GM12878 (cell line): Measurements from ENCODE around the gene PRG3.

Experiments used
- CTCF ChIP-seq, 3 experiments: IDR thresholded peaks in 2 of 3; conservative IDR thresholded peaks in 1 of 3; 2 replicates each; pipeline ENCODE4 v1.5.1; 2011; ENCODE audit warnings: low read depth in 3 of 3, low read length in 3 of 3, mild to moderate bottlenecking in 3 of 3, control low read depth in 2 of 3, moderate library complexity in 2 of 3, inconsistent platforms in 1 of 3, mixed read lengths in 1 of 3; ENCODE audit not compliant: control insufficient read depth in 2 of 3, insufficient read depth in 1 of 3; ENCODE audit errors: extremely low read depth in 1 of 3
- EP300 ChIP-seq, 2 experiments: fragments of 150-350 bp in 1 of 2; IDR thresholded peaks; 2 replicates each; pipeline ENCODE4 v1.6.1; 2011 to 2012; ENCODE audit warnings: low read depth in 2 of 2, low read length in 2 of 2, borderline replicate concordance in 1 of 2, improper control_type of control experiment in 1 of 2, inconsistent platforms in 1 of 2; ENCODE audit not compliant: control insufficient read depth in 1 of 2
- MYB ChIP-seq: fragments of 150-350 bp; IDR thresholded peaks from 2 replicates; pipeline ENCODE4 v1.6.1; 2014; ENCODE audit warnings: mild to moderate bottlenecking, low read depth, low read length, borderline replicate concordance
- NR2C2 ChIP-seq: IDR thresholded peaks from 2 replicates; pipeline ENCODE4 v1.6.1; 2011; ENCODE audit warnings: borderline replicate concordance, low read depth; ENCODE audit not compliant: control insufficient read depth, insufficient read length
- POLR2A ChIP-seq: IDR thresholded peaks from 2 replicates; pipeline ENCODE4 v1.6.1; 2011; ENCODE audit warnings: low read depth, mild to moderate bottlenecking, low read length
- POLR2AphosphoS2 ChIP-seq: IDR thresholded peaks from 2 replicates; pipeline ENCODE4 v1.6.1; 2011; ENCODE audit warnings: low read depth, mild to moderate bottlenecking, low read length, improper control_type of control experiment, moderate library complexity
- RELA ChIP-seq: fragments of 450-650 bp; IDR thresholded peaks from 2 replicates; pipeline ENCODE4 v1.8.0; 2014; ENCODE audit warnings: borderline replicate concordance; ENCODE audit not compliant: partially characterized antibody
- REST ChIP-seq: IDR thresholded peaks from 2 replicates; pipeline ENCODE4 v1.6.1; 2012; ENCODE audit warnings: mild to moderate bottlenecking, low read depth, low read length
- TCF12 ChIP-seq: IDR thresholded peaks from 2 replicates; pipeline ENCODE4 v1.6.1; 2011; ENCODE audit warnings: low read depth, mild to moderate bottlenecking, low read length

- TF ChIP-seq POLR2A (no peak), RELA (no peak), POLR2AphosphoS2 (no peak), TCF12 (no peak), CTCF (IDR thresholded peaks at IDR 0.05 in 2 of 3, conservative IDR thresholded peaks at IDR 0.05 in 1 of 3; ENCODE audit: control insufficient read depth in 2 of 3, extremely low read depth in 1 of 3, insufficient read depth in 1 of 3, low read depth in 3 of 3, low read length in 3 of 3) (no peak), EP300 (IDR thresholded peaks at IDR 0.05; ENCODE audit: borderline replicate concordance in 1 of 2, control insufficient read depth in 1 of 2, low read depth in 2 of 2, low read length in 2 of 2) (no peak), NR2C2 (no peak), REST (no peak), MYB (no peak)
Measured at GRCh38 chr11:57375490-57375889, 5.5 kb downstream of the PRG3 start.
